HEK293 (cell line): Measurements from ENCODE around the gene DDT.

Experiments used
- CTCF ChIA-PET: fragments of 350-600 bp; formaldehyde crosslinking; extraction: SDS; loops from one replicate; lab custom pipeline; 2021; ENCODE audit warnings: antibody characterized with exemption; lab: Yijun Ruan, JAX
- POLR2A ChIA-PET: fragments of 300-600 bp; formaldehyde crosslinking; extraction: SDS; loops from one replicate; lab custom pipeline; 2020; ENCODE audit warnings: antibody characterized with exemption, inconsistent platforms; lab: Yijun Ruan, JAX
- H3K27ac ChIP-seq: fragments of 200-500 bp; sonication (Bioruptor generic); 2 replicates; pipeline ENCODE4 v1.5.1; 2014; ENCODE audit warnings: low read depth, low read length, control low read depth, inconsistent platforms; ENCODE audit errors: extremely low read depth
- H3K36me3 ChIP-seq, 2 experiments: fragments of 200-500 bp in 1 of 2; sonication (Bioruptor generic) in 1 of 2; 1 replicate in 1 of 2; 2 replicates in 1 of 2; pipeline ENCODE4 v1.5.1; 2014 to 2017; ENCODE audit warnings: inconsistent platforms in 2 of 2, low read length in 2 of 2; ENCODE audit not compliant: control insufficient read depth in 2 of 2, insufficient read depth in 1 of 2
- H3K4me1 ChIP-seq: fragments of 200-500 bp; sonication (Bioruptor generic); 2 replicates; pipeline ENCODE4 v1.5.1; 2014; ENCODE audit warnings: mild to moderate bottlenecking, low read length, inconsistent platforms; ENCODE audit not compliant: control insufficient read depth, insufficient read depth
- H3K4me3 ChIP-seq: 2 replicates; pipeline ENCODE4 v1.5.1; 2011; ENCODE audit warnings: low read depth, mild to moderate bottlenecking, control low read depth, low read length, moderate library complexity
- H3K9me3 ChIP-seq: fragments of 200-500 bp; sonication (Bioruptor generic); 2 replicates; pipeline ENCODE4 v1.5.1; 2014; ENCODE audit warnings: low read depth, low read length, inconsistent platforms; ENCODE audit not compliant: control insufficient read depth, insufficient read depth
- GFI1B ChIP-seq: fragments of 450-650 bp; formaldehyde crosslinking; IDR thresholded peaks from 2 replicates; pipeline ENCODE4 v1.5.1; 2016; ENCODE audit warnings: missing biosample characterization, missing genetic modification characterization
- KLF1 ChIP-seq: fragments of 450-650 bp; formaldehyde crosslinking; IDR thresholded peaks from 2 replicates; pipeline ENCODE4 v1.5.1; 2016; ENCODE audit warnings: missing biosample characterization, missing genetic modification characterization
- OVOL3 ChIP-seq: fragments of 450-650 bp; formaldehyde crosslinking; IDR thresholded peaks from 2 replicates; pipeline ENCODE4 v1.5.1; 2016; ENCODE audit warnings: missing biosample characterization, missing genetic modification characterization
- REPIN1 ChIP-seq: fragments of 450-650 bp; formaldehyde crosslinking; IDR thresholded peaks from 2 replicates; pipeline ENCODE4 v1.5.1; 2017; ENCODE audit warnings: missing biosample characterization, missing genetic modification characterization, low read depth
- SP7 ChIP-seq: fragments of 450-650 bp; formaldehyde crosslinking; IDR thresholded peaks from 2 replicates; pipeline ENCODE4 v1.5.1; 2016; ENCODE audit warnings: missing biosample characterization, missing genetic modification characterization
- ZBTB1 ChIP-seq: fragments of 450-650 bp; formaldehyde crosslinking; IDR thresholded peaks from 2 replicates; pipeline ENCODE4 v1.5.1; 2016; ENCODE audit warnings: missing biosample characterization, missing genetic modification characterization
- ZBTB20 ChIP-seq: fragments of 450-650 bp; formaldehyde crosslinking; IDR thresholded peaks from 2 replicates; pipeline ENCODE4 v1.5.1; 2016; ENCODE audit warnings: missing biosample characterization, missing genetic modification characterization
- ZNF10 ChIP-seq: fragments of 450-650 bp; formaldehyde crosslinking; IDR thresholded peaks from 2 replicates; pipeline ENCODE4 v1.5.1; 2017; ENCODE audit warnings: missing biosample characterization, missing genetic modification characterization
- ZNF223 ChIP-seq: fragments of 450-650 bp; formaldehyde crosslinking; IDR thresholded peaks from 2 replicates; pipeline ENCODE4 v1.5.1; 2016; ENCODE audit warnings: missing biosample characterization, missing genetic modification characterization
- ZNF366 ChIP-seq: fragments of 450-650 bp; formaldehyde crosslinking; conservative IDR thresholded peaks from 2 replicates; pipeline ENCODE4 v1.5.1; 2016; ENCODE audit warnings: missing biosample characterization, missing genetic modification characterization
- ZNF514 ChIP-seq: fragments of 450-650 bp; formaldehyde crosslinking; IDR thresholded peaks from 2 replicates; pipeline ENCODE4 v1.5.1; 2016; ENCODE audit warnings: missing biosample characterization, missing genetic modification characterization
- ZNF623 ChIP-seq: fragments of 450-650 bp; formaldehyde crosslinking; IDR thresholded peaks from 2 replicates; pipeline ENCODE4 v1.5.1; 2016; ENCODE audit warnings: missing biosample characterization, missing genetic modification characterization
- ZNF701 ChIP-seq: fragments of 450-650 bp; formaldehyde crosslinking; IDR thresholded peaks from 2 replicates; pipeline ENCODE4 v1.5.1; 2016; ENCODE audit warnings: missing biosample characterization, missing genetic modification characterization
- ZSCAN16 ChIP-seq: fragments of 450-650 bp; formaldehyde crosslinking; IDR thresholded peaks from 2 replicates; pipeline ENCODE4 v1.5.1; 2016; ENCODE audit warnings: missing biosample characterization, missing genetic modification characterization
- TF ChIP-seq, protein P1 (sequence below): fragments of 450-650 bp; formaldehyde crosslinking; IDR thresholded peaks from 2 replicates; pipeline ENCODE4 v1.5.1; 2016; ENCODE audit warnings: missing biosample characterization, missing genetic modification characterization
- TF ChIP-seq, protein P2 (sequence below): fragments of 450-650 bp; formaldehyde crosslinking; IDR thresholded peaks from 2 replicates; pipeline ENCODE4 v1.5.1; 2016; ENCODE audit warnings: missing biosample characterization, missing genetic modification characterization
- TF ChIP-seq, protein P3 (sequence below): fragments of 450-650 bp; formaldehyde crosslinking; IDR thresholded peaks from 2 replicates; pipeline ENCODE4 v1.5.1; 2016; ENCODE audit warnings: missing biosample characterization, missing genetic modification characterization
- TF ChIP-seq, protein P4 (sequence below): fragments of 450-650 bp; formaldehyde crosslinking; conservative IDR thresholded peaks from 2 replicates; pipeline ENCODE4 v1.5.1; 2016; ENCODE audit warnings: low read depth, missing biosample characterization, missing genetic modification characterization
- TF ChIP-seq, protein P5 (sequence below): fragments of 450-650 bp; formaldehyde crosslinking; IDR thresholded peaks from 2 replicates; pipeline ENCODE4 v1.5.1; 2017; ENCODE audit warnings: missing biosample characterization, missing genetic modification characterization

DDT gene

DNA sequence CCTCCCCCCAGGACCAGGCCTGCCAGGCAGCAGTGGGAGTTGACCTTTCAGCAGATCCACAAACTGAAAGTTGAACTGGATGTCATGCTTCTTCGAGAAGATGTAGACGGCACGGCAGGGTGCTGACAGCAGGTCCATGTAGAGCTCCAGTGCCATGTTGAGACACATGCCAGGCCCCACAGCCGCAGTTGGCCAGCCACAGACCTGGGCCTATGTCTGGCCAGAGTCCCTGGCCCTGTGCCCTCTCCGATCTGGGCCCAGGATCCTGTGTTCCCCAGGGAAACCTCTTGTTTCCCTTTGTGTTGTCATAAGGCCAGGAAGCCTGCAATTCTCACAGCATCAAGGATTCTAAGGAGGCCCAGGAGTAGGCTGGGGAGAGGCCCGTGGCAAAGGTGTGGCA is 31.0 kb upstream of the DDT start, which contains the start of gene GSTT4:
Gene GSTT4 (minus strand): TSS at position 253 of the 400 bp plus-strand sequence. CDS start 97 bp downstream, at position 156.
- no peak within 1 kb of the TSS for H3K27ac ChIP-seq
- no peak within 1 kb of the TSS for H3K4me3 ChIP-seq
- CTCF ChIA-PET = no interaction called here

DNA sequence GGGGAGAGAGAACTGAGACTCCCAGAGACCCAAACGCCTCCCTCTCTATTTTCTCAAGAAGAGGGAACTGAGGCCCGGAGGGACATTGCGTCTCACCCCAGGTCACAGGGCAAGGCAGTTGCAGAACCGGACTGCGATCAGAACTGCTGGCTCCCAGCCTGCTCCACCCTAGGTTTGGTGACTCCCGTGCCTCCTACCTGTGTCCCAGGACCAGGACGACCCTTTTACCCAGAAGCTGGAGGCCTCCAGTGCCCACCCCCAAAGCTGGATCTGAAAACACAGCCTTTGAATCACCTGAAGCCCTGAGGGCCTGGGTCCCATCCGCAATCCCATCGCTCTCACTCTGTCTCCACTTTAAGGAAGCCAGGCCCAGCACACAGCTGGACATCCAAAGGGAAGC is 29.6 kb upstream of the DDT start:
- CTCF ChIA-PET = interaction anchor here (0.6 to 1.1 kb wide), 2 partner anchors 172 to 1049 kb away, joined by 3 read pairs; no protein-coding TSS in a partner anchor
- no peak for TF ChIP-seq SP7 (tag by site-specific recombination)
- no peak for TF ChIP-seq ZNF623
- TF ChIP-seq ZNF514 = no peak
- no peak for TF ChIP-seq ZSCAN16
- TF ChIP-seq ZNF223 (tag by site-specific recombination) = no peak
- TF ChIP-seq ZBTB20 (tag by site-specific recombination) = no peak
- no peak for TF ChIP-seq GFI1B (tag by site-specific recombination)
- no peak for TF ChIP-seq KLF1 (tag by site-specific recombination)
- no peak for TF ChIP-seq ZNF366
- TF ChIP-seq, protein P1, sequence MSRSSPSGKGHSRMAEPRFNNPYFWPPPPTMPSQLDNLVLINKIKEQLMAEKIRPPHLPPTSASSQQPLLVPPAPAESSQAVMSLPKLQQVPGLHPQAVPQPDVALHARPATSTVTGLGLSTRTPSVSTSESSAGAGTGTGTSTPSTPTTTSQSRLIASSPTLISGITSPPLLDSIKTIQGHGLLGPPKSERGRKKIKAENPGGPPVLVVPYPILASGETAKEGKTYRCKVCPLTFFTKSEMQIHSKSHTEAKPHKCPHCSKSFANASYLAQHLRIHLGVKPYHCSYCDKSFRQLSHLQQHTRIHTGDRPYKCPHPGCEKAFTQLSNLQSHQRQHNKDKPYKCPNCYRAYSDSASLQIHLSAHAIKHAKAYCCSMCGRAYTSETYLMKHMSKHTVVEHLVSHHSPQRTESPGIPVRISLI = no peak
- TF ChIP-seq, protein P2, sequence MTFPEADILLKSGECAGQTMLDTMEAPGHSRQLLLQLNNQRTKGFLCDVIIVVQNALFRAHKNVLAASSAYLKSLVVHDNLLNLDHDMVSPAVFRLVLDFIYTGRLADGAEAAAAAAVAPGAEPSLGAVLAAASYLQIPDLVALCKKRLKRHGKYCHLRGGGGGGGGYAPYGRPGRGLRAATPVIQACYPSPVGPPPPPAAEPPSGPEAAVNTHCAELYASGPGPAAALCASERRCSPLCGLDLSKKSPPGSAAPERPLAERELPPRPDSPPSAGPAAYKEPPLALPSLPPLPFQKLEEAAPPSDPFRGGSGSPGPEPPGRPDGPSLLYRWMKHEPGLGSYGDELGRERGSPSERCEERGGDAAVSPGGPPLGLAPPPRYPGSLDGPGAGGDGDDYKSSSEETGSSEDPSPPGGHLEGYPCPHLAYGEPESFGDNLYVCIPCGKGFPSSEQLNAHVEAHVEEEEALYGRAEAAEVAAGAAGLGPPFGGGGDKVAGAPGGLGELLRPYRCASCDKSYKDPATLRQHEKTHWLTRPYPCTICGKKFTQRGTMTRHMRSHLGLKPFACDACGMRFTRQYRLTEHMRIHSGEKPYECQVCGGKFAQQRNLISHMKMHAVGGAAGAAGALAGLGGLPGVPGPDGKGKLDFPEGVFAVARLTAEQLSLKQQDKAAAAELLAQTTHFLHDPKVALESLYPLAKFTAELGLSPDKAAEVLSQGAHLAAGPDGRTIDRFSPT (tag by site-specific recombination) = no peak
- TF ChIP-seq ZNF701 (tag by site-specific recombination) = no peak
- TF ChIP-seq, all 188 proteins: peak for 0
- Histone ChIP-seq H3K36me3 (no peaks in the 10 kb centered on the region), H3K4me1 (no peaks in the 10 kb centered on the region), H3K4me3 (no peak overlapping the region), H3K27ac (no peak overlapping the region), H3K9me3 (no peaks in the 10 kb centered on the region)
- POLR2A ChIA-PET = interaction anchor here (0.6 kb wide), 1 partner anchor 480 kb away, joined by 11 read pairs; no protein-coding TSS in a partner anchor

More for the DNA sequence above, 31.0 kb upstream of the DDT start, which contains the start of gene GSTT4:
- H3K4me1 ChIP-seq = no peaks in the 10 kb centered on the region
- no peaks in the 10 kb centered on the region for H3K36me3 ChIP-seq
- no peaks in the 10 kb centered on the region for H3K9me3 ChIP-seq
- POLR2A ChIA-PET = no interaction called here
- TF ChIP-seq ZBTB20 (tag by site-specific recombination) (no peak), REPIN1 (no peak), OVOL3 (no peak), ZBTB1 (tag by site-specific recombination) (no peak), ZNF10 (no peak)
- TF ChIP-seq, protein P3, sequence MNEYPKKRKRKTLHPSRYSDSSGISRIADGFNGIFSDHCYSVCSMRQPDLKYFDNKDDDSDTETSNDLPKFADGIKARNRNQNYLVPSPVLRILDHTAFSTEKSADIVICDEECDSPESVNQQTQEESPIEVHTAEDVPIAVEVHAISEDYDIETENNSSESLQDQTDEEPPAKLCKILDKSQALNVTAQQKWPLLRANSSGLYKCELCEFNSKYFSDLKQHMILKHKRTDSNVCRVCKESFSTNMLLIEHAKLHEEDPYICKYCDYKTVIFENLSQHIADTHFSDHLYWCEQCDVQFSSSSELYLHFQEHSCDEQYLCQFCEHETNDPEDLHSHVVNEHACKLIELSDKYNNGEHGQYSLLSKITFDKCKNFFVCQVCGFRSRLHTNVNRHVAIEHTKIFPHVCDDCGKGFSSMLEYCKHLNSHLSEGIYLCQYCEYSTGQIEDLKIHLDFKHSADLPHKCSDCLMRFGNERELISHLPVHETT (tag by site-specific recombination) = no peak
- TF ChIP-seq, protein P4, sequence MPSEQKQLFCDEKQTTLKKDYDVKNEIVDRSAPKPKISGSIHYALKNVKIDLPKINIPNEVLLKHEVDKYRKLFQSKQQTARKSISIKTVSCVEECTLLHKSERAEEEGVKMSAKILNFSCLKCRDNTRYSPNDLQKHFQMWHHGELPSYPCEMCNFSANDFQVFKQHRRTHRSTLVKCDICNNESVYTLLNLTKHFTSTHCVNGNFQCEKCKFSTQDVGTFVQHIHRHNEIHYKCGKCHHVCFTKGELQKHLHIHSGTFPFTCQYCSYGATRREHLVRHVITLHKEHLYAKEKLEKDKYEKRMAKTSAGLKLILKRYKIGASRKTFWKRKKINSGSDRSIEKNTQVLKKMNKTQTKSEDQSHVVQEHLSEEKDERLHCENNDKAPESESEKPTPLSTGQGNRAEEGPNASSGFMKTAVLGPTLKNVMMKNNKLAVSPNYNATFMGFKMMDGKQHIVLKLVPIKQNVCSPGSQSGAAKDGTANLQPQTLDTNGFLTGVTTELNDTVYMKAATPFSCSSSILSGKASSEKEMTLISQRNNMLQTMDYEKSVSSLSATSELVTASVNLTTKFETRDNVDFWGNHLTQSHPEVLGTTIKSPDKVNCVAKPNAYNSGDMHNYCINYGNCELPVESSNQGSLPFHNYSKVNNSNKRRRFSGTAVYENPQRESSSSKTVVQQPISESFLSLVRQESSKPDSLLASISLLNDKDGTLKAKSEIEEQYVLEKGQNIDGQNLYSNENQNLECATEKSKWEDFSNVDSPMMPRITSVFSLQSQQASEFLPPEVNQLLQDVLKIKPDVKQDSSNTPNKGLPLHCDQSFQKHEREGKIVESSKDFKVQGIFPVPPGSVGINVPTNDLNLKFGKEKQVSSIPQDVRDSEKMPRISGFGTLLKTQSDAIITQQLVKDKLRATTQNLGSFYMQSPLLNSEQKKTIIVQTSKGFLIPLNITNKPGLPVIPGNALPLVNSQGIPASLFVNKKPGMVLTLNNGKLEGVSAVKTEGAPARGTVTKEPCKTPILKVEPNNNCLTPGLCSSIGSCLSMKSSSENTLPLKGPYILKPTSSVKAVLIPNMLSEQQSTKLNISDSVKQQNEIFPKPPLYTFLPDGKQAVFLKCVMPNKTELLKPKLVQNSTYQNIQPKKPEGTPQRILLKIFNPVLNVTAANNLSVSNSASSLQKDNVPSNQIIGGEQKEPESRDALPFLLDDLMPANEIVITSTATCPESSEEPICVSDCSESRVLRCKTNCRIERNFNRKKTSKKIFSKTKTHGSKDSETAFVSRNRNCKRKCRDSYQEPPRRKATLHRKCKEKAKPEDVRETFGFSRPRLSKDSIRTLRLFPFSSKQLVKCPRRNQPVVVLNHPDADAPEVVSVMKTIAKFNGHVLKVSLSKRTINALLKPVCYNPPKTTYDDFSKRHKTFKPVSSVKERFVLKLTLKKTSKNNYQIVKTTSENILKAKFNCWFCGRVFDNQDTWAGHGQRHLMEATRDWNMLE (tag by site-specific recombination) = no peak
- TF ChIP-seq, protein P5, sequence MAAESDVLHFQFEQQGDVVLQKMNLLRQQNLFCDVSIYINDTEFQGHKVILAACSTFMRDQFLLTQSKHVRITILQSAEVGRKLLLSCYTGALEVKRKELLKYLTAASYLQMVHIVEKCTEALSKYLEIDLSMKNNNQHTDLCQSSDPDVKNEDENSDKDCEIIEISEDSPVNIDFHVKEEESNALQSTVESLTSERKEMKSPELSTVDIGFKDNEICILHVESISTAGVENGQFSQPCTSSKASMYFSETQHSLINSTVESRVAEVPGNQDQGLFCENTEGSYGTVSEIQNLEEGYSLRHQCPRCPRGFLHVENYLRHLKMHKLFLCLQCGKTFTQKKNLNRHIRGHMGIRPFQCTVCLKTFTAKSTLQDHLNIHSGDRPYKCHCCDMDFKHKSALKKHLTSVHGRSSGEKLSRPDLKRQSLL (tag by site-specific recombination) = no peak
